ENCODE measurements around the gene FGFR4. TPM values are rescaled to one million over a fixed set of nuclear protein-coding genes. Genes with fewer than 3 reads are reported as not detected.

Gene FGFR4
- total RNA-seq, 1 donor from 2014 or later, result 0.93 TPM

DNA sequence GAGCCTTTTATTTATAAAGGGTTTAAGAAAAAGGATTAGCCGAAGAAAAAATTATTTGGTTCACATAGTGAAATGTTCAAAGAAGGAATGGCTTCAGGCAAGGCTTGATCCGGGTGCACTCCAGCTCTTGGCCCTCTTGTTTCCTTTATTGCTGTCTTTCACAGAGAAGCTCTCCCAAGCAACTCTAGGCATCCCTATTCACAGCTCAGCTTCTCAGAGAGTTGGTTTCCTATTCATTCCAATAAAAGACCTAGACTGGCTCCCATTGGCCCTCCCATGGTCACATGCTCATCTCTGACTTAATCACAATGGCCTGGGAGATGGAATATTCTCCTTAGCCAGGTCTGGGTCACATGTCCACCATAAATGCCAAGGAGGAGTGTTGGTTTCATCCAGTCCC, 9.4 kb upstream of the FGFR4 start:
- DNase-seq, result no peak
- Histone ChIP-seq H3K36me3 (no peaks in the 10 kb centered on the region), H3K4me1 (no peaks in the 10 kb centered on the region), H3K9me3 (replicated peaks) (no peaks in the 10 kb centered on the region), H3K27ac (replicated peaks) (no peak overlapping the region), H3K27me3 (ENCODE audit: low read depth) (peaks cover 3% of the 10 kb centered on the region), H3K4me3 (no peak overlapping the region)
- TF ChIP-seq, protein P1, sequence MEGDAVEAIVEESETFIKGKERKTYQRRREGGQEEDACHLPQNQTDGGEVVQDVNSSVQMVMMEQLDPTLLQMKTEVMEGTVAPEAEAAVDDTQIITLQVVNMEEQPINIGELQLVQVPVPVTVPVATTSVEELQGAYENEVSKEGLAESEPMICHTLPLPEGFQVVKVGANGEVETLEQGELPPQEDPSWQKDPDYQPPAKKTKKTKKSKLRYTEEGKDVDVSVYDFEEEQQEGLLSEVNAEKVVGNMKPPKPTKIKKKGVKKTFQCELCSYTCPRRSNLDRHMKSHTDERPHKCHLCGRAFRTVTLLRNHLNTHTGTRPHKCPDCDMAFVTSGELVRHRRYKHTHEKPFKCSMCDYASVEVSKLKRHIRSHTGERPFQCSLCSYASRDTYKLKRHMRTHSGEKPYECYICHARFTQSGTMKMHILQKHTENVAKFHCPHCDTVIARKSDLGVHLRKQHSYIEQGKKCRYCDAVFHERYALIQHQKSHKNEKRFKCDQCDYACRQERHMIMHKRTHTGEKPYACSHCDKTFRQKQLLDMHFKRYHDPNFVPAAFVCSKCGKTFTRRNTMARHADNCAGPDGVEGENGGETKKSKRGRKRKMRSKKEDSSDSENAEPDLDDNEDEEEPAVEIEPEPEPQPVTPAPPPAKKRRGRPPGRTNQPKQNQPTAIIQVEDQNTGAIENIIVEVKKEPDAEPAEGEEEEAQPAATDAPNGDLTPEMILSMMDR (IDR thresholded peaks at IDR 0.05; ENCODE audit: borderline replicate concordance), result no peak
- intact Hi-C loops (cut with micrococcal nuclease), result no loop called here

- peaks cover 22% of the 10 kb centered on the region for H3K27me3 ChIP-seq (ENCODE audit: low read depth)
- H3K27ac ChIP-seq (replicated peaks), result no peak overlapping the region
- no peaks in the 10 kb centered on the region for H3K9me3 ChIP-seq (replicated peaks)
- no peaks in the 10 kb centered on the region for H3K4me1 ChIP-seq
- no peak overlapping the region for H3K4me3 ChIP-seq
- TF ChIP-seq, protein P1 (IDR thresholded peaks at IDR 0.05; ENCODE audit: borderline replicate concordance), result no peak
- intact Hi-C loops (cut with micrococcal nuclease), result no loop called here
- no peaks in the 10 kb centered on the region for H3K36me3 ChIP-seq
- no peak for DNase-seq
Measured at GRCh38 chr5:177079606-177080005, 7.1 kb upstream of the FGFR4 start.

DNA sequence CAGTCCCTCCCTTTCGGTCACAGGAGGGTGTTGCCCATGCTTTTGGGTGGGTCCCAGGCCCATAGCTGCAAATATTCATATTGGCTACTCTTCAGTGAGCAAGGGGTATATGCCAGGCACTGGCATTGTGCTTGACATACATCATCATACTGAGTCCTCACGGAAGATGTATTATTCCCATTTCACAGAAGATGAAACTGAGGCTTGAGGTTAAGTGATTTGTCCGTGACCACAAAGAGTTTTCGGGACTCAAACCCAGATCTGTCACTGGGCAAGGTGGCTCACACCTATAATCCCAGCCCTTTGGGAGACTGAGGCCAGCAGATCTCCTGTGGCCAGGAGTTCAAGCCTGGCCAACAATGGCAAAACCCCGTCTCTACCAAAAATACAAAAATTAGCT, 6.5 kb upstream of the FGFR4 start:
- H3K27me3 ChIP-seq (ENCODE audit: low read depth), result peaks cover 29% of the 10 kb centered on the region

GRCh38 chr5:177081859-177082258, 4.9 kb upstream of the FGFR4 start:
- Histone ChIP-seq H3K4me1 (peaks cover 3% of the 10 kb centered on the region), H3K36me3 (no peaks in the 10 kb centered on the region), H3K9me3 (replicated peaks) (no peaks in the 10 kb centered on the region), H3K4me3 (no peak overlapping the region), H3K27me3 (ENCODE audit: low read depth) (peaks cover 39% of the 10 kb centered on the region), H3K27ac (replicated peaks) (no peak overlapping the region)
- TF ChIP-seq, protein P1 (IDR thresholded peaks at IDR 0.05; ENCODE audit: borderline replicate concordance), result no peak
- intact Hi-C loops (cut with micrococcal nuclease), result no loop called here
- no peak for DNase-seq

More for the DNA sequence above, 6.5 kb upstream of the FGFR4 start:
- no peak overlapping the region for H3K4me3 ChIP-seq
- no peaks in the 10 kb centered on the region for H3K4me1 ChIP-seq
- TF ChIP-seq, protein P1 (IDR thresholded peaks at IDR 0.05; ENCODE audit: borderline replicate concordance), result no peak
- no peaks in the 10 kb centered on the region for H3K9me3 ChIP-seq (replicated peaks)
- no peaks in the 10 kb centered on the region for H3K36me3 ChIP-seq
- no peak for DNase-seq
- intact Hi-C loops (cut with micrococcal nuclease), result no loop called here
- H3K27ac ChIP-seq (replicated peaks), result no peak overlapping the region

DNA sequence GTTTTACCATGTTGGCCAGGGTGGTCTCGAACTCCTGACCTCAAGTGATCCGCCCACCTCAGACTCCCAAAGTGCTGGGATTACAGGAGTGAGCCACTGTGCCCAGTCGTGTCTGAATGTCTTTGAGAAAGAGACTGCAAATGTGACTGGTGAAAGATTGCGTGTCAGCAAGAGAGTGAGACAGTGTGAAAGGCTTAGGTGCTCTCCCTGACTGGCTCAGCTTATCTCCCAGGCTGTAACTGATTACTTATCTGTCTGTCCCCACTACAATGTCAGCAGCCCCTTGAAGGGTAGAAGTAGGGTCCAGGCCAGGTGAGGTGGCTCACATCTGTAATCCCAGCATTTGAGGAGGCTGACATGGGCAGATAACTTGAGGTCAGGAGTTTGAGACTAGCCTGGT, 3.4 kb upstream of the FGFR4 start:
- Histone ChIP-seq H3K36me3 (no peaks in the 10 kb centered on the region), H3K9me3 (replicated peaks) (no peaks in the 10 kb centered on the region), H3K4me3 (no peak overlapping the region), H3K27me3 (ENCODE audit: low read depth) (peaks cover 53% of the 10 kb centered on the region), H3K27ac (replicated peaks) (no peak overlapping the region), H3K4me1 (peaks cover 14% of the 10 kb centered on the region)
- TF ChIP-seq, protein P1 (IDR thresholded peaks at IDR 0.05; ENCODE audit: borderline replicate concordance), result no peak
- intact Hi-C loops (cut with micrococcal nuclease), result no loop called here
- no peak for DNase-seq

DNA sequence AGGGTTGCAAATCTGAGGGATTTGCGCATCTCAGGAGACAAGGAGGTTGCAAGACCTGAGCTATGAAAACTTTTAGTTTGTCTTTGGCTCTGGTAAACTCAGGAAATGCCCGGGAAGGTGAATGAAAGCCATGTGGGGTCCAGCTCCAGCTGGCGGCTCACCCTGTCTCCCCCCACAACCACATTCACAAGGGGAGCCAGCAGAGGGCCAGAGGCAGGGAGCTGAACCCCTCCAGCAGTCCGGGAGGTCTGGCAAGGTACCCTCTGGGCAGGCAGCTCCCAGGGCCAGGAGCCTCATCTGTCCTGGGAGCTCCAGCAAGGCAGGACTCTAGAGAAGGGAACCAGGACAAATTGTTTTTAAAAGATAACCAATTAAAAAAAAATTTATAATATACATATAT, 2.5 kb upstream of the FGFR4 start:
- Histone ChIP-seq H3K9me3 (replicated peaks) (no peaks in the 10 kb centered on the region), H3K27ac (replicated peaks) (no peak overlapping the region), H3K27me3 (ENCODE audit: low read depth) (peaks cover 60% of the 10 kb centered on the region), H3K4me3 (no peak overlapping the region), H3K4me1 (peaks cover 22% of the 10 kb centered on the region), H3K36me3 (no peaks in the 10 kb centered on the region)
- TF ChIP-seq, protein P1 (IDR thresholded peaks at IDR 0.05; ENCODE audit: borderline replicate concordance), result no peak
- no peak for DNase-seq
- intact Hi-C loops (cut with micrococcal nuclease), result no loop called here
